Sigmoid colon (tissue), 7 donors: ENCODE measurements around the gene CDKN1A. TPM values are rescaled to one million over a fixed set of nuclear protein-coding genes. Genes with fewer than 3 reads are reported as not detected.

Source experiments
- DNase-seq: peaks from one replicate; pipeline ENCODE4 v3.0.0-alpha.2; 2019
- H3K27ac ChIP-seq, 4 donors: fragments of 200-600 bp; sonication (generic); one replicate each; pipeline ENCODE4 v1.5.1; 2016 to 2019; ENCODE audit warnings: mild to moderate bottlenecking in 1 of 4
- H3K27me3 ChIP-seq, 3 donors: fragments of 200-600 bp; sonication (generic); one replicate each; pipeline ENCODE4 v1.5.1; 2019; ENCODE audit warnings: mild to moderate bottlenecking in 1 of 3
- H3K36me3 ChIP-seq, 4 donors: fragments of 200-600 bp; sonication (generic); one replicate each; pipeline ENCODE4 v1.5.1; 2016 to 2019
- H3K4me1 ChIP-seq, 4 donors: fragments of 200-600 bp; sonication (generic); one replicate each; pipeline ENCODE4 v1.5.1; 2017 to 2019
- H3K4me3 ChIP-seq, 4 donors: fragments of 200-600 bp; sonication (generic); one replicate each; pipeline ENCODE4 v1.5.1; 2017 to 2019; ENCODE audit warnings: mild to moderate bottlenecking in 2 of 4, moderate library complexity in 1 of 4
- H3K9me3 ChIP-seq, 4 donors: fragments of 200-600 bp in 3 of 4; sonication (generic) in 3 of 4; one replicate each; pipeline versions ENCODE4 v1.5.1 to v1.6.1; 2013 to 2019
- CTCF ChIP-seq, 4 experiments: fragments of 450-650 bp in 3 of 4; fragments of 200-600 bp in 1 of 4; IDR thresholded peaks; one replicate each; pipeline ENCODE4 v1.5.1; 2016 to 2019; ENCODE audit warnings: antibody characterized with exemption in 4 of 4, mild to moderate bottlenecking in 3 of 4, moderate library complexity in 2 of 4
- EP300 ChIP-seq, 4 donors: sonication (generic); formaldehyde crosslinking; IDR thresholded peaks; one replicate each; pipeline ENCODE4 v1.6.1; 2017; ENCODE audit warnings: antibody characterized with exemption in 4 of 4
- POLR2A ChIP-seq, 2 donors: fragments of 450-650 bp; IDR thresholded peaks; one replicate each; pipeline ENCODE4 v1.6.1; 2016; ENCODE audit warnings: antibody characterized with exemption in 2 of 2, mild to moderate bottlenecking in 2 of 2, moderate library complexity in 2 of 2
- POLR2AphosphoS5 ChIP-seq, 4 donors: sonication (generic); formaldehyde crosslinking; IDR thresholded peaks; one replicate each; pipeline ENCODE4 v1.6.1; 2017; ENCODE audit warnings: antibody characterized with exemption in 4 of 4
- WGBS, 2 donors: extraction: QIAGEN DNeasy Blood & Tissue Kit; methylation state at CpG; one replicate each; pipeline ENCODE4 v1.1.7; 2013; 5-methylcytosine and 5-hydroxymethylcytosine counted together
- intact Hi-C: fragments of 100-400 bp; cut with DNase I; formaldehyde crosslinking; loops from one replicate; pipeline ENCODE4 v1.15.1; 2023
- polyA plus RNA-seq, 3 donors: library from polyadenylated mRNA; stranded (reverse); fragments of 200-250 nt; gene quantifications; one replicate each; pipeline ENCODE4 v1.2.3, GENCODE V29; 2013
- small RNA-seq, 3 donors: library from RNA; depleted of rRNA; stranded (forward); fragments of <200 nt; gene quantifications; one replicate each; pipeline ENCODE3, GENCODE V24; 2016
- total RNA-seq, 4 donors: library from RNA; depleted of rRNA; stranded (reverse); fragments of >200 nt; gene quantifications; one replicate each; pipeline ENCODE4 v1.1.0, GENCODE V29; 2016
- donor health status: healthy with polysubstance abuse.
- donor health status: Bipolar disorder and iron deficiency.
- donor health status: healthy.

Gene CDKN1A
- total and polyA plus RNA-seq, 7 donors = 35.7 to 429 (median 255) TPM

- Histone ChIP-seq H3K27me3 (no peaks in the 10 kb centered on the region), H3K36me3 (no peaks in the 10 kb centered on the region), H3K9me3 (no peaks in the 10 kb centered on the region), H3K4me1 (peaks cover 0 to 24% (median 20%) of the 10 kb centered on the region in 4 donors), H3K4me3 (peak overlapping the region; percentile 2 to 34 (median 24)), H3K27ac (peak overlapping the region; percentile 76 to 89 (median 81))
- WGBS, 2 donors = 11 to 24% methylated on average over 24 of the region's 24 CpGs
- intact Hi-C loops = loop anchor here (5.0 kb wide), 1 partner anchor 108 kb away; no protein-coding TSS in a partner anchor
- DNase-seq = peak; percentile 94
- TF ChIP-seq POLR2AphosphoS5 (IDR thresholded peaks at IDR 0.05) (peak; percentile 53 to 87 (median 56)), POLR2A (IDR thresholded peaks at IDR 0.05) (no peak), CTCF (IDR thresholded peaks at IDR 0.05) (peak in 1 of 4 experiments; percentile 8), EP300 (IDR thresholded peaks at IDR 0.05) (peak in 3 of 4 donors; percentile 48 to 85 (median 80))
These were observed 56.9 kb downstream of the CDKN1A start for GRCh38 chr6:36735110-36736071.

Small RNAs within 50 kb of the gene (small RNA-seq; reads per million reads assigned to genes)
- 0 reads per million in 3 donors for gene RF00019
- 0 to 0.06 (median 0) reads per million in 3 donors for gene RNU1-88P

Other genes with a start within 250 kb of the CDKN1A start
- gene PXT1, start 235.9 kb upstream of the CDKN1A start, total RNA-seq = not detected
- gene PXT1, start 235.9 kb upstream of the CDKN1A start, polyA plus RNA-seq = not detected
- 10 to 100 TPM; 48.5 to 71.3 (median 50.8) TPM for gene KCTD20, start 235.7 kb upstream of the CDKN1A start, total RNA-seq
- 10 to 100 TPM; 12.0 to 19.6 (median 12.0) TPM for gene KCTD20, start 235.7 kb upstream of the CDKN1A start, polyA plus RNA-seq
- 10 to 100 TPM; 25.8 to 46.3 (median 33.1) TPM for gene STK38, start 131.2 kb upstream of the CDKN1A start, total RNA-seq
- 10 to 100 TPM; 33.6 to 47.8 (median 42.1) TPM for gene STK38, start 131.2 kb upstream of the CDKN1A start, polyA plus RNA-seq
- 100 to 1,000 TPM; 101 to 168 (median 122) TPM for gene SRSF3, start 84.4 kb upstream of the CDKN1A start, total RNA-seq
- 100 to 1,000 TPM; 144 to 292 (median 165) TPM for gene SRSF3, start 84.4 kb upstream of the CDKN1A start, polyA plus RNA-seq
- gene RAB44, start 19.1 kb downstream of the CDKN1A start, total RNA-seq = under 1 TPM in 1 of 4 donors, not detected in 3; 0.71 TPM
- under 1 TPM; under 0.01 to 0.23 (median 0.10) TPM for gene RAB44, start 19.1 kb downstream of the CDKN1A start, polyA plus RNA-seq
- gene CPNE5, start 160.7 kb downstream of the CDKN1A start, total RNA-seq = 1 to 10 TPM in 3 of 4 donors, under 1 TPM in 1; 0.99 to 3.8 (median 2.0) TPM
- gene CPNE5, start 160.7 kb downstream of the CDKN1A start, polyA plus RNA-seq = 10 to 100 TPM in 1 of 3 donors, 1 to 10 TPM in 2; 5.5 to 11.6 (median 6.0) TPM
- gene PPIL1, start 196.1 kb downstream of the CDKN1A start, total RNA-seq = 10 to 100 TPM; 13.5 to 22.9 (median 18.5) TPM
- gene PPIL1, start 196.1 kb downstream of the CDKN1A start, polyA plus RNA-seq = 10 to 100 TPM; 13.2 to 28.0 (median 16.0) TPM
- 10 to 100 TPM; 37.3 to 51.4 (median 44.3) TPM for gene C6orf89, start 207.2 kb downstream of the CDKN1A start, total RNA-seq
- 10 to 100 TPM in 2 of 3 donors, 1 to 10 TPM in 1; 5.5 to 36.6 (median 10.8) TPM for gene C6orf89, start 207.2 kb downstream of the CDKN1A start, polyA plus RNA-seq